NB4 (cell line): ENCODE results near the gene CNTNAP2.

ENCODE experiments used
- POLR2A ChIP-seq: IDR thresholded peaks from 2 replicates; pipeline ENCODE4 v1.6.1; 2011; ENCODE audit warnings: mild to moderate bottlenecking; ENCODE audit not compliant: insufficient read length; ENCODE audit errors: extremely low read depth
- TF ChIP-seq, protein P1 (sequence below): IDR thresholded peaks from 2 replicates; pipeline ENCODE4 v1.6.1; 2011; ENCODE audit warnings: low read depth, low read length

GRCh38 chr7:146844405-146844804, 727.8 kb downstream of the CNTNAP2 start:
- TF ChIP-seq, protein P1, sequence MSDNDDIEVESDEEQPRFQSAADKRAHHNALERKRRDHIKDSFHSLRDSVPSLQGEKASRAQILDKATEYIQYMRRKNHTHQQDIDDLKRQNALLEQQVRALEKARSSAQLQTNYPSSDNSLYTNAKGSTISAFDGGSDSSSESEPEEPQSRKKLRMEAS, result no peak
- TF ChIP-seq POLR2A, result no peak
